Prostate gland (tissue), 2 donors: ENCODE data around the gene EXOSC7.

Experiments
- CTCF ChIP-seq, 4 experiments: fragments of 200-600 bp in 2 of 4; fragments of 450-650 bp in 2 of 4; sonication (generic) in 2 of 4; IDR thresholded peaks; 1 replicate in 3 of 4; 2 replicates in 1 of 4; pipeline ENCODE4 v1.5.1; 2016 to 2019; ENCODE audit warnings: antibody characterized with exemption in 4 of 4, mild to moderate bottlenecking in 2 of 4, moderate library complexity in 2 of 4
- POLR2AphosphoS5 ChIP-seq: sonication (generic); formaldehyde crosslinking; IDR thresholded peaks from one replicate; pipeline ENCODE4 v1.6.1; 2017; ENCODE audit warnings: antibody characterized with exemption

GRCh38 chr3:45002720-45003119, 26.7 kb downstream of the EXOSC7 start:
- TF ChIP-seq CTCF (IDR thresholded peaks at IDR 0.05) (no peak), POLR2AphosphoS5 (no peak)
